Adrenal gland (tissue), 5 donors: ENCODE results near the gene PAXX.

Source experiments
- POLR2A ChIP-seq, 2 donors: fragments of 450-650 bp; IDR thresholded peaks; one replicate each; pipeline ENCODE4 v1.6.1; 2017; ENCODE audit warnings: antibody characterized with exemption in 2 of 2, mild to moderate bottlenecking in 2 of 2, moderate library complexity in 1 of 2
- TF ChIP-seq, protein P1 (sequence below), 6 experiments: fragments of 450-650 bp in 4 of 6; fragments of 200-600 bp in 2 of 6; sonication (generic) in 1 of 6; IDR thresholded peaks; 1 replicate in 5 of 6; 2 replicates in 1 of 6; pipeline versions ENCODE4 v1.5.1 to v1.8.0; 2016 to 2021; ENCODE audit warnings: antibody characterized with exemption in 6 of 6, mild to moderate bottlenecking in 2 of 6, moderate library complexity in 1 of 6
- donor health status: DM: no; HTN: no; CAD: no.

- TF ChIP-seq, protein P1, sequence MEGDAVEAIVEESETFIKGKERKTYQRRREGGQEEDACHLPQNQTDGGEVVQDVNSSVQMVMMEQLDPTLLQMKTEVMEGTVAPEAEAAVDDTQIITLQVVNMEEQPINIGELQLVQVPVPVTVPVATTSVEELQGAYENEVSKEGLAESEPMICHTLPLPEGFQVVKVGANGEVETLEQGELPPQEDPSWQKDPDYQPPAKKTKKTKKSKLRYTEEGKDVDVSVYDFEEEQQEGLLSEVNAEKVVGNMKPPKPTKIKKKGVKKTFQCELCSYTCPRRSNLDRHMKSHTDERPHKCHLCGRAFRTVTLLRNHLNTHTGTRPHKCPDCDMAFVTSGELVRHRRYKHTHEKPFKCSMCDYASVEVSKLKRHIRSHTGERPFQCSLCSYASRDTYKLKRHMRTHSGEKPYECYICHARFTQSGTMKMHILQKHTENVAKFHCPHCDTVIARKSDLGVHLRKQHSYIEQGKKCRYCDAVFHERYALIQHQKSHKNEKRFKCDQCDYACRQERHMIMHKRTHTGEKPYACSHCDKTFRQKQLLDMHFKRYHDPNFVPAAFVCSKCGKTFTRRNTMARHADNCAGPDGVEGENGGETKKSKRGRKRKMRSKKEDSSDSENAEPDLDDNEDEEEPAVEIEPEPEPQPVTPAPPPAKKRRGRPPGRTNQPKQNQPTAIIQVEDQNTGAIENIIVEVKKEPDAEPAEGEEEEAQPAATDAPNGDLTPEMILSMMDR (IDR thresholded peaks at IDR 0.05): no peak
- no peak for TF ChIP-seq POLR2A (IDR thresholded peaks at IDR 0.05)
These were observed 9.8 kb downstream of the PAXX start for GRCh38 chr9:137001857-137002645.
